GM18519 (cell line): ENCODE measurements around the gene DPM2.

Experiments
- ATAC-seq: cut with Tn5 transposase; IDR thresholded peaks from one replicate; pipeline ENCODE4 v1.9.1; 2021; ENCODE audit warnings: mild to moderate bottlenecking, moderate library complexity; ENCODE audit not compliant: unreplicated experiment, low FRiP score

DPM2 gene

DNA sequence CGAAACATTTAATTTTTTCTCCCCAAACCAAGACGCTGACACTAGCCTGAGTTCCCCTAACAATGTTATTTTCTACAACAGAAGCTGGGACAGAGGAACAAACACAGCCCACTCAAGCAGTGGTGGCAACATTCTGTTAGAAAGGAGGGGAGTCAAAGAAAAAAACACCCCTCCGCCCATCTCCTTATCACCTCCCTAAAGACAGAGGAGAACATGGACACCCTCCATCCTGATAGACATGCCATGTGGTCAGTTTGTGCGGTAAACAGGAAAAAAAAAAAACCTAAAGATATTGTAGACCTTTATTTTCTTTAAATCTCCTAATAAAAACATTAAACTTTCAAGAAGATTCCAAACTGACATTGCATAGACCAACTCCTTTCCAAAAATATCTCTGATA is 2.9 kb upstream of the DPM2 start:
- no peak for ATAC-seq

DNA sequence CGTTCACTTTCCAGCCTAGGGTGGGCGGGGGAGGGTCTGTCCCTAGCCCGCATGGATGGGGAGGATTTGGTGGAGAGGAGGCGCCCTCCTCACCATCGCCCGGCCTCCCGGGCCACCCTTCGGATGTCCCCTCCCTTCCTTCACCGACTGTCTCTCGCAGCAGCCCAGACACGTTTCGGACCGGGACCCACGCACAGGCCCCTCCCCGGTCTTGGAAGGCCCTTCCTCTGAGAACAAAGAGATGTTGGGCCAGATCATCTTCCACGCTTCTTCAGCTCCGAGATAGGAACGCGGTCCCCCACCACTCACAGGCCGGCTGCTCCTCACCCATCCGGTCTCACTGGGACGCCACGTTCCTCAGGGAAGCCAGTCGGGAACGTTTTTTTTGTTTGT is 640 bp upstream of the DPM2 start:
- no peak for ATAC-seq

DNA sequence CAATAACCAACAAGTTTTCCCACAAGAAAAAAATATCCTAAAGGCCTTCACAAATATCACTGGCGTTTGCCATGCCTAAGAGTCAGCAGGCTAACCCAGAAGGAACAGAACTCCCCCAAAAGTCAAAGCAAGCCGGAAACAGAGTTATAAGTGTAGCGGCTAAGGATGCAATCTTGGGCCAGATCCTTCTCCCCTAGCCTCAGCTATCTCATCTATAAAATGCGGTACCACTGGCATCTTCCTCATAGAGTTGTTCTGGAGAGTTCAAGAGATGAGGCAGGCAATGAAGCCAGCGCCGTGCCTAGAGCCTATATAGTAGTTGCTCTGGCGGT is 632 bp downstream of the DPM2 start:
- no peak for ATAC-seq

DNA sequence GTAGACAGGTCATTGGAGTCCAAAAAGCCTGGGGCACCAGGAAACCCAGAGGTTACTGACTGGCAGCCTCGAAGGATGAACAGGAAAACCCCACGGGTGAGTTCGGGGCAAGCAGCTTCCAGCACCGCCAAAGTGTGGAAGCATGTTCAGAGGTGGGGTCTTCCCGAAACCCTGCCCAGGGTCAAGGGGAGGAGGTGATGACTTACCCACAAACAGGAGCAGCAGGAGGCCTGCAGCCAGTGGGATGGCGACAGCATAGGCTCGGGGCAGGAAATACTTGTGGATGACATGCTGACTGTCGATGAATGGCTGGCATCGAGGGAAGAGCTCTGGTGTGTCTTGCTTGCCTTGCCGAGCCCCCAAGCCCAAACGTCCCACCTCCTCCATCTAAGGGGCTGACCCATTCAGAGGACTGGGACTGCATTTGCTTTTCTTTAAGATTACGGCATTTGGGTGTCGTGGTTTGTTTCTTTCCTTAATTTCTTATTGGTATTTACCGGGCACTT is 1.3 kb downstream of the DPM2 start:
- no peak for ATAC-seq

DNA sequence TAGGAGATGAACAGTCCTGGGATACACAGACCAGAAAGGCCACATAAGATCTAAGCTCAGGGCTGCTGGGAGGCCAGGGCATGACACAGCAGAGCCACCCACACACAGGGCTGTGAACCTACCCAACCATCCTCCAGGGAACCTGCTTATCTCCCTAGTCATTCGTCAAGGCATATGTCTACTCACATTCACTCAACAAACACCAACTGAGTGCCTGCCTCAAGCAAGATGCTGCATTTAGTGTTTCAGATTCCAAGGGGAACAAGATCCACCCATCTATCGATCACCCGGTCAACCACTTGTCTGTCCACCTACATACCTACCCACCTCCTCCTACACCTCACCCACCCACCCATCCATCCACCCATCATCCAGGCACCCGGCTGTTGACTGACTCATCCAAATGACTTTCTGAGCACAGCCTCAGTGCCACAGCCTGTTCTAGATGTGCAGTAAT is 1.9 kb downstream of the DPM2 start:
- no peak for ATAC-seq

DNA sequence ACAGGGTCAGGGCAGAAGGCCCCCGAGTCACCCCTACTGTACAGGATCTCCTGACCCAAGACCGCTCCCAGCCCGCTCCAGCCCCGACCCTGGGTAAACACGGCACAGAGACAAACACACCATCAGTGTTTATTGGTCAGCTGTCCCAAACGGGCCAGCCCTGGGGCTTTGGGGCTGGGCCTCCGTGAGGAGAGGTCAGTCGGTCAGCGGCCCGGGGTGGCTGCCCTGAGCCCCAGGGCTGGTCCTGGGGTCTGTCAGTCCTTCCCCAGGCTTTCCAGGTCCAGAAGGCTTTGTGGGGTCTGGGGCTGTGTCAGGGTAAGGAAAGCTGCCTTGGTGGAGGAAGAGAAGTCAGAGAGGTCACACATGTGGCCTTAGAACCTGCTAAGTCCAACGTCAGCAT is 2.7 kb downstream of the DPM2 start:
- ATAC-seq = no peak

DNA sequence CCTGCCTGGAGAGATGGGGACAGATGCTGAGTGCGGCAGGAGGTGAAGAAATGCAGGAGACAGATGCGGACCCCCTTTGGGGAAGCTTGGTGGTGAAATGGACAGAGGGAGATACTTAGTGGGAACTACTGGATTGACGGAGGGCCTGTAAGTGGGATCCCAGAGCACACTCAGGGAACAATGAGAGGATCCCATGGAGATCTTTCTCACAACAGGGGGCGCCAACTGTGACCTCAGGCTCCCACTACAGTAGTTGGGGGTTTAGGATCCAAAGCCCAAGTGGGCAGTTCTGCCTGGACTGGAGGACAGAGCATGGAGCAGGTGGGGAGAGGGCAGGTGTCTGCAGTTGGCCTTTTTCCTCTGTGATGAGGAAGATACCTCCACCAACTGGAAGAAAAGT is 3.4 kb downstream of the DPM2 start:
- no peak for ATAC-seq

DNA sequence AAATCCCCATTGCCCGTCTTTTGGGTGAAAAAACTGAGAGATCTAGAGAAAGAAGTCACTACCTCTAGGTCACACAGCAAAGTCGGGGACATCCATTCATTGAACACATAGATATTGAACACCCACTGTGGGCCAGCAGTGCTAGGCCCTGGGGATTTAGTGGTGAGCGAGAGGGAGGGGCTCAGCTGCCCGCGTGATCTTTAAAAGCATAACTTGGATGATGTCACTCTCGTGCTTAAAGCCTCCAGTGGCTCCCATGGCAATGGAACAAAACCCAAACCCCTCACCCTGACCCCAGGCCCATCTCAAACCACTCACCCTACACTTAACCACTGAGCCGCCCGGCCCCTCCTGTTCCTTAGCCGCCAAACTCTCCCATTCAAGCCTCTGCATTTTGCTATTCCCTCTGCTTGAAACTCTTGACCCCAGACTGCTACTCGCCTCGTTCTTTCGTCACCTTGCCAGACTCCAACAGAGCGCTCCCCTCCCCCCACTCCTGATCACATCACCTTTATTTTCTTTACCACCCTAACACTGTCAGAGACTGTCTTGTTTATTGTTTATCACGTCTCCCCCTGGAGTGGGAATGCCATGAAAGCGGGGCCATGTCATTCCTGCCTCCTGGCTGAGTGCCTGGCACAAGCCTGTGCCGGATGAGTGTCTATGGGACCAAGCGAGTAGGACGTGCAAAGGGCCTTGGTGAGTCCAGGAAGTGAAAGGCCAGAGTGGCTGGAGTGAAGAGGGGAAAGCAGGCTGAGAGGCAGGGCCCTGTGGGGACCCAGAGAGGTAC is 6.4 kb downstream of the DPM2 start:
- ATAC-seq = no peak

DNA sequence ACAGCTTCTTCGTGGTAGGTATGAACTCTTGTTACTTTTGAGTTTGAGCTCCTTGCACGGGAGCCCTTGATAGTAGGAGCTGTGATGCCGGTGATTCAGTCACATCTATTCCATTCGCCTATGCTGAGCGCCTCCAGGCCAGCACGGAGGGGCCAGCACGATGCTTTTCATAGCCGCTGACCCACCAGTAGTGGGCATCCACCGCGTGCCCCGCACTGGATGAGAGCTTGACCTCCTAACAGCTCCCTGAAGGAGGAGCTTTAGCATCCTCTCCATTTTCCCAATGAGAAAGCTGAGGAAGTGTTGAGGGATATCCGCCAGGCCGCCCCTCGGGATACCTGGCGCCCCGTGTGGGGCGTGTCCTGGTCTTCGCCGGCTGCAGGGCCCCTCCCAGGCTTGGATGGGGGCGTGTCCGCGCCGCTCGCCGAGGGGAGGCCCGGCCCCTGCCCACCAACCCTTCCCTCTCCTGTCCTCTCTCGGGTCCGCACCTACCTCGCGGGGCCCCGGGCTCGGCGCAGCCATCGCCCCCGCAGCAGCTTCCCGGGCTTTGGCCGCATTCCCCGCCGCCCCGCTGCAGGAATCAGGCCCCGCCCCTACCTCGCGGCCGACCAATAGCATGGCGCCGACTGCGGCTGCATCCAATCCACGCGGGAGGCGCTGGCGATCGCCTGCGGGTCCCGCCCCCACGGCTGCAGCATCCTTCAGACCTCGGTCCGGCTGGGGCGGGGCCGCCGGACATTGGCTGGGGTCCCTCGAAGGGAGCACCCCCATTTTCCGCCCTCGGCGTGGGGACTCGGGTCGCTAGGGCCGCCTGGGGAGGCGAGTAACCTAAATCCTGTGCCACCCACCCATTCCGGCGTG is 7.2 kb downstream of the DPM2 start, which contains the start of gene PIP5KL1:
Gene PIP5KL1 (minus strand): TSS at position 547 of the 861 bp plus-strand sequence. CDS start 25 bp downstream, at position 522.
- no peak for ATAC-seq

DNA sequence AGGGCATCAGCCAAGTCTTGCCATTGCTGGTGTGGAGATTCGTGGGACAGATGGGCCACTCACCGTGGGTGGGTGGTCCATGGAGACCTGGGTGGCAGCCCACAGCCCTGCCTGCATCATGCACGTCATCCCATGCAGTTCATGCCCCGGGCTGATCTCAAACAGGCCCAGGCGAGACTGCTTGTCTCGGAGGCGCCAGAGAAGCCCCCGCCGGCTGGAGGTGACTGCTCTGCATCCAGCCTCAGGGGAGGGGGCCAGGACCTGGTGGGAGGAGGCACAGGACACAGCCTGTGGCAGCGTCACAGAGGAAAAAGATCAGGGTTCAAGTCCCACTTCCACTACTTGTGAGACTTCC is 8.1 kb downstream of the DPM2 start:
- ATAC-seq = no peak

DNA sequence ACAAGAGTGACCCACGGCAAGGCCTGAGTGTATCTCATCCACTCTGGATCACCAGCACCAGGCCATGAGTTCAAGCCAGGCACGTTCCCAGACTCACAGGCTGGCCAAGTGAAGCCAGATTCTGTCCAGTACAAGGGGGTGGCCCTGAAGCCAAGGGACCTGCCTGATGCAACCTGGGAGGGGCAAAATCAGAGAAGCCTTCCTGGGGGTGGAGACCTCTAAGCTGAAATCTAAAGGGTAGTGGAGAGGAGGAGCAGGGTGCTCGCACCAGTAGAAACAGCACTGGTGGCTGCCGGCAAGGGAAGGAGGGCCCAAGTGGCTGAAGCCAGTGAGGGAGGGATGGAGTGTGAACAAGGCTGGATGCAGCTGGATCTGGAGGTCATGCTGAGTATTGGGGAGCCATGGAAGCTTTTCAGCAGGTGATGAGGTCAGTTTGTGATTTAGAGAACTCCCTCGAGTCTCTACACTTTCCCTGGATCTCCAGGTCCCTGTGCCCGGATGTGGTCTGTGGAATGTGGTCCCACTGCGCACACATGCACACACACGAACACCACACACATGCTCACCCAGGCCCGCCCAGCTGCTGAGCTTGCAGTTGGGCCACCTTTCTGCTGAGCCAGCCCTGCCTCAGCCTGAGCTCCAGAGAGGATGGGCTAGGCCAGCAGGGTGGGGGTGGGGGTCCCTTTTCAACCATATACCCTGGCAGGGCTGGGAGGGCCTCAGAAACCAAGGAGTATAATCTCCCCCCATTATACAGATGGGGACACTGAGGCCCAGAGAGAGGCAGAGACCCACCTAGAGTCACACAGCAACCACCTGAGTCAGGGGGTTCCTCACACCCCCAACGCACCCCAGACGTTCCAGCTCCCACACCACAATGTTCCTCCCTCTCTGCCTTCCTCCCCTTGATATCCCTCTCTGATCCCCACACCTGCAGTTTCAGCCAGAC is 8.7 kb downstream of the DPM2 start:
- no peak for ATAC-seq

DNA sequence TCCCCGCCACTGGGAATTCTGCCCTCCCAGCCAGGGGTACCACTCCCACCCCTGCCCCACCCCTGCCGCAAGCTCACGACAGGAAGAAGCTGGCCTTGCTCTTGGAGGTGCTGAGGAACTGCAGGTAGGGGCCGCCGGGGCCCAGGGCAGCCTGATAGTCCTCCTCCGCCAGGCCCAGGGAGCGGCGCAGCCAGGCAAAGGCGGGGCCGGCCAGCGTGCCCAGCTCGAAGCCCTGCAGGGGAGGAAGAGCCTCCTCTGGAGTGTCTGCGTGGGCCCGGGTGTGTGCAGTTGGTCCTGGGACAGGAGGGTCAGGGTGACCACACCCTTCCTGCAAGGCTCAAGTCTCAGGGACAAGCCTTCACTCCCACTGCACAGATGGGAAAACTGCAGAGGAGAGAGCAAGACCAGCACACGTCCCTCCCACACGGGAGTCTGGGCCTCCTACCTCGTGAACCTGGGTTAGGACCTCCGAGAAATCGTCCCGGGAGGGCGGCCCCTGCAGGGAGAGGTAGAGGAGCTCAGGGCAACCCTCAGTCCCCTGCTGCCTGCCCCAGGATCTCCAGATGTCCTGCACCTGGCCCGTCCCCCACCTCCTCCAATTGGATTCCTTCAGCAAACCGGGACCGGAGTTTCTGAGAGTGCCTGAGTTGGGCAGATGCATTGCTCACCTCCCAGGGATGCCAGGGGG is 9.5 kb downstream of the DPM2 start:
- no peak for ATAC-seq

DNA sequence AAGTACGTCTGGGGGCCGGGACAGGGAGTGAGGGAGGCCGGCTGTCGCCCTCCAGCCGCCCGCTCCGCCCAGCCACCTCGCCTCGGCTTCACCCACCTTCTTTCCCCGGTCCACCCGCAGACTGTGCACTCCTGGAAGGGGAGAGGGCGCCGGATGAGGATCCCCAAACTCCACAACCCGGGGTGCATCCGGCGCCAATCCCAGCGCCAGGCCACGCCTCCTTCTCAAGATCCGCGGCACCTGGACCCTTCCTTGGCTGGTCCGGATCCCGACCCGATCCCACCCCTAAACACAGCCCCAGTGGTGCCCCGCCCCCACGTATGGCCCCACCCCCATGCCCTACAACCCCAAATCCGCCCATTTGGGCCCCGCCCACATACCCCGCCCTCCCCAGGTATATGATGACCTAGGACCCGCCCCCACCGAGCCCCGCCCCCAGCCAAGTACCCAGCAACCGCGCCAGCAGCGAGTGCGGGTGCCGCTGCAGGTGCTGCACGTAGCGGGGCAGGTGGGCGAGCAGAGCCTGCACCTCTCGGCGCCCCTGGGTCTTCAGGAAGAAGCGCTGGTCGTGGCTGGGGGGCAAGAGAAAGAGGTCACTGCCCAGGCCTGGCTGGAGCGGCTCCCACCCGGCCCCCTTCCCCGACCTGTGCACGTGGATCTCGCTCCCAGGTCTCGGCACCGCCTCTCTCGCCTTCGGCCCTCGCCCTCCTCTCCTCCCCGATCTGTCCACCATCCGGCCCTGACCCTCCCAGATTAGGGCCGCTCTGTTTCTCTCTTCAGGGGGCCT is 10.3 kb downstream of the DPM2 start:
- no peak for ATAC-seq

DNA sequence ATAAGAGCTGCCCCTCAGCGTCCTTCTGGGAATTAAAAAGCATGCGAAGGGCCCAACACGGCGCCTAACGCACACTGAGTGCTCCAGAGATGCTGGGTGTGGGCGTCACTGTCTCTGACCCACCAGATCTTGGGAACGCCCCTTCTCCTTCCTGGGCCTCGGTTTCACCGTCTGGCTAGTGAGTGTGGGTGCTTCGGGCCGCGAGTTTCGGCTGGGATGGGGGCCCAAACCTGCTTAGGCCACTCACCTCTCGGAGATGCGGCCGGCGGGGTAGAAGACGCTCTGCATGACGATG is 10.8 kb downstream of the DPM2 start:
- no peak for ATAC-seq

DNA sequence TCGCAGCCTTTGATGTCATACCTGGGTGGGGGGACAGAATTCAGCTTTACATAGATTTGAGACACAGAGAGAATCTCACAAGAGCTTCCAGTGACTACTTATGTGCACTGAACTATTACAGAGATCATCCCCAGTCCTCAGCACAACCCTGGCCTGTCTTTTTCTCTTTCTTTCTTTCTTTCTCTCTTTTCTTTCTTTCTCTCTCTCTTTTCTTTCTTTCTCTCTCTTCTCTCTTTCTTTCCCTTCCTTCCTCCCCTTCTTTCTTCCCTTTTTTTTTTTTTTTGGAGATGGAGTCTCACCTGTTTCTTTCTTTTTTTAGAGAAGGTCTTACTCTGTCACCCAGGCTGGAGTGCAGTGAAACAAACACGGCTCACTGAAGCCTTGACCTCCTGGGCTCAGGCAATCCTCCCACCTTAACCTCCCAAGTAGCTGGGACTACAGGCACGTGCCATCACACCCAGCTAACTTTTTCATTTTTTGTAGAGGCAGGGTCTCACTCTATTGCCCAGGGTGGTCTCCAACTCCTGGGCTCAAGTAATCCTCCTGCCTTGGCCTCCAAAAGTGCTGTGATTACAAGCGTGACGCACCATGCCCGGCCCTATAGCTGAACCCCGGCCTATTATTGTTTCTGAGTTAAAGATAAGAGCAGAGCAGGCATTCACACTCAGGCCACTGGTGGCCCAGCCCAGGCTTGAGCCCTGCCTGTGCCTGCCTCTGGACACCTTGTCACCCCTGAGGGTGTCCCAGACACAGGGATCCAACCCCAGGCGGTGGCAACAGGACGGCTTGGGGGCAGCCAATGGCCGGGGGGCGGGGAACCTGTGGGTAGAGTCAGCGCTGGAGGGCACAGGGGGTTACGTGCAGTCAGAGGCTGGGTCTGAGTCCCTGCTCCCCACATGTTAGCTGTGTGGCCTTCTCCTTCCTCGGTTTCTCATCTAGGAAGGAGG is 11.4 kb downstream of the DPM2 start:
- no peak for ATAC-seq

DNA sequence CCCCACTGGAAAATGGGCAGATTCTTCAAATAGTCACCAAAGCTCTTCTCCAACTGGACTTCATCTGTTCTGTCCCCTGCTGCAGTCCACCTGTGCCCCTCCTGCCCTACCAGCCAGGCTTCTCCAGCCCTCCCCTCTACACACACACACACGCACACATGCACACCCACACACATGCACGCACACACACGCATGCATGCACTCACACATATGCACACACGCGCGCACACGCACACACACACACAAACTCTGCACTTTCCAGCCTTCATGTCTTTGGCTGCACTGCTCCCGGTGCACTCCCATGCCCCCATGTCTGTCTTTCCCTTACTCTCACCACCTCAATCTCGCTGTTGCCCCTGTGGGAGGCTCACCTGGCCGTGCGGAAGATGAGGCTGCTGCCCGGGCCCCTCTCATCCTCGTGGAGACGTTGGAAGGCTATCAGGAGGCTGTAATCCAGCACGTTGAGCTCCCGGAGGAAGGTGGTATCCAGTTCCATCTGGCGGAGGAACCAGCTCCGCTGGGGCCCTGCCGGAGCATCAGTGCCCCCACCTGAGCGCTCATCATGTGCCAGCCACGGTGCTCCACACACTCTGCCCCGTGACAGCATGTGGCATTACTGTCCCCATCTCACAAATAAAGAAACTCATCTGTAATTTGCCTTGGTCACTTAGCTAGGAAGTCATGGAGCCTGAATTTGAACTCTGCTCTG is 12.8 kb downstream of the DPM2 start:
- ATAC-seq = no peak

DNA sequence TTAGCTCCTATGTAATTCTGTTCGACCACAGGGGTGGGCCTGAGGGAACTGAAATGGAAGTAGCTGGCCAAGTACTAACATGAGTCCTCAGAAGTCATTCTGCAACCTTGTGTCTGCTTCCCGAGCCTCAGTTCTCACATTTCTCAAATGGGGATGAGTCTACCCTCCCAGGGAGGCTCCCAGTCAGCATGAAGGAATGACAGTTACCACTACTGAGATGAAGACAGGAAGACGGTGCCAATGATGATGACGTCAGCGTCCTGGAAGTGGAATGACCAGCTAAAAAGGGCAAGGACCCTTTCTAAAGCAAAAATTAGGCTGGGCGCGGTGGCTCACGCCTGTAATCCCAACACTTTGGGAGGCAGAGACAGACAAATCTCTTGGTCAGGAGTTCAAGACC is 13.9 kb downstream of the DPM2 start:
- no peak for ATAC-seq

DNA sequence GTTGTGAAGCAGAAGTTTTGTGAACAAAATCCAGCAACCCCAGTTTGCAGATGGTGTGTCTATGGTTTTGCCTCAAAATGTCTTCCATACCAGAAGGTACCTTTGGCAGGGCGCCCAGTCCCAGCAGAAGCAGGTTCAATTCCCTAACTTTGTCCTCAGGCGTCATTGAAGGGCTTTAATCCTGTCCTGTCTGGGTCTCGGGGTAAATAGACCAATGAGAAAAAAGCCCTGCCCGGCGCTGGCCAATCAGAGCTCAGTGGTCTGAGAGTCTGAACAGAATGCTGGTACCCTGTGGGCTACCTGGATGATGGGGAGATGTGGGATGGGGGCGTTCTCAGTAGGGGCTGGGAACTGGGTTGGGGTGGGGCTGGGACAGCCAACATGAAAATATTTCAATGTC is 14.6 kb downstream of the DPM2 start:
- ATAC-seq = no peak
